GM12878 (cell line): ENCODE data around the gene SLC25A43.

Experiments used
- EP300 ChIP-seq, 2 experiments: fragments of 150-350 bp in 1 of 2; IDR thresholded peaks; 2 replicates each; pipeline ENCODE4 v1.6.1; 2011 to 2012; ENCODE audit warnings: low read depth in 2 of 2, low read length in 2 of 2, borderline replicate concordance in 1 of 2, improper control_type of control experiment in 1 of 2, inconsistent platforms in 1 of 2; ENCODE audit not compliant: control insufficient read depth in 1 of 2
- GABPA ChIP-seq: IDR thresholded peaks from 2 replicates; pipeline ENCODE4 v1.6.1; 2014; ENCODE audit warnings: antibody characterized with exemption, low read depth, mild to moderate bottlenecking, inconsistent platforms
- HDAC2 ChIP-seq: fragments of 200-600 bp; sonication (generic); IDR thresholded peaks from 2 replicates; pipeline ENCODE4 v1.6.1; 2017
- LARP7 ChIP-seq: fragments of 450-650 bp; IDR thresholded peaks from 2 replicates; pipeline ENCODE4 v1.6.1; 2017; ENCODE audit warnings: mild to moderate bottlenecking
- MXI1 ChIP-seq: fragments of 150-350 bp; IDR thresholded peaks from 2 replicates; pipeline ENCODE4 v1.6.1; 2011; ENCODE audit warnings: low read depth, mild to moderate bottlenecking, inconsistent platforms, low read length, improper control_type of control experiment
- NFIC ChIP-seq: IDR thresholded peaks from 2 replicates; pipeline ENCODE4 v1.6.1; 2012; ENCODE audit warnings: low read depth, mild to moderate bottlenecking, inconsistent platforms, low read length, moderate library complexity
- POLR2A ChIP-seq: IDR thresholded peaks from 2 replicates; pipeline ENCODE4 v1.6.1; 2011; ENCODE audit warnings: low read depth, mild to moderate bottlenecking, low read length
- TCF7 ChIP-seq: IDR thresholded peaks from 2 replicates; pipeline ENCODE4 v1.6.1; 2014; ENCODE audit warnings: antibody characterized with exemption, borderline replicate concordance
- ZNF207 ChIP-seq: fragments of 450-650 bp; IDR thresholded peaks from 2 replicates; pipeline ENCODE4 v1.6.1; 2014; ENCODE audit warnings: antibody characterized with exemption, mild to moderate bottlenecking, borderline replicate concordance
- ZNF217 ChIP-seq: fragments of 450-650 bp; IDR thresholded peaks from 2 replicates; pipeline ENCODE4 v1.6.1; 2017; ENCODE audit warnings: antibody characterized with exemption, mild to moderate bottlenecking
- ZZZ3 ChIP-seq: IDR thresholded peaks from 2 replicates; pipeline ENCODE4 v1.6.1; 2011; ENCODE audit warnings: low read depth; ENCODE audit not compliant: control insufficient read depth, insufficient read length
- TF ChIP-seq, protein P1 (sequence below), 3 experiments: IDR thresholded peaks in 2 of 3; conservative IDR thresholded peaks in 1 of 3; 2 replicates each; pipeline ENCODE4 v1.5.1; 2011; ENCODE audit warnings: low read depth in 3 of 3, low read length in 3 of 3, mild to moderate bottlenecking in 3 of 3, control low read depth in 2 of 3, moderate library complexity in 2 of 3, inconsistent platforms in 1 of 3, mixed read lengths in 1 of 3; ENCODE audit not compliant: control insufficient read depth in 2 of 3, insufficient read depth in 1 of 3; ENCODE audit errors: extremely low read depth in 1 of 3
- TF ChIP-seq, protein P2 (sequence below): fragments of 150-350 bp; IDR thresholded peaks from 2 replicates; pipeline ENCODE4 v1.6.1; 2016; ENCODE audit warnings: low read depth, low read length

GRCh38 chrX:119492463-119492862 lies 93.3 kb downstream of the SLC25A43 start:
- TF ChIP-seq, protein P1, sequence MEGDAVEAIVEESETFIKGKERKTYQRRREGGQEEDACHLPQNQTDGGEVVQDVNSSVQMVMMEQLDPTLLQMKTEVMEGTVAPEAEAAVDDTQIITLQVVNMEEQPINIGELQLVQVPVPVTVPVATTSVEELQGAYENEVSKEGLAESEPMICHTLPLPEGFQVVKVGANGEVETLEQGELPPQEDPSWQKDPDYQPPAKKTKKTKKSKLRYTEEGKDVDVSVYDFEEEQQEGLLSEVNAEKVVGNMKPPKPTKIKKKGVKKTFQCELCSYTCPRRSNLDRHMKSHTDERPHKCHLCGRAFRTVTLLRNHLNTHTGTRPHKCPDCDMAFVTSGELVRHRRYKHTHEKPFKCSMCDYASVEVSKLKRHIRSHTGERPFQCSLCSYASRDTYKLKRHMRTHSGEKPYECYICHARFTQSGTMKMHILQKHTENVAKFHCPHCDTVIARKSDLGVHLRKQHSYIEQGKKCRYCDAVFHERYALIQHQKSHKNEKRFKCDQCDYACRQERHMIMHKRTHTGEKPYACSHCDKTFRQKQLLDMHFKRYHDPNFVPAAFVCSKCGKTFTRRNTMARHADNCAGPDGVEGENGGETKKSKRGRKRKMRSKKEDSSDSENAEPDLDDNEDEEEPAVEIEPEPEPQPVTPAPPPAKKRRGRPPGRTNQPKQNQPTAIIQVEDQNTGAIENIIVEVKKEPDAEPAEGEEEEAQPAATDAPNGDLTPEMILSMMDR (IDR thresholded peaks at IDR 0.05 in 2 of 3, conservative IDR thresholded peaks at IDR 0.05 in 1 of 3; ENCODE audit: control insufficient read depth in 2 of 3, extremely low read depth in 1 of 3, insufficient read depth in 1 of 3, low read depth in 3 of 3, low read length in 3 of 3) = no peak
- TF ChIP-seq POLR2A (no peak), TCF7 (no peak), GABPA (no peak), ZZZ3 (no peak), EP300 (IDR thresholded peaks at IDR 0.05; ENCODE audit: borderline replicate concordance in 1 of 2, control insufficient read depth in 1 of 2, low read depth in 2 of 2, low read length in 2 of 2) (no peak), ZNF217 (no peak), HDAC2 (no peak), LARP7 (no peak), ZNF207 (no peak), MXI1 (no peak), NFIC (no peak)
- TF ChIP-seq, protein P2, sequence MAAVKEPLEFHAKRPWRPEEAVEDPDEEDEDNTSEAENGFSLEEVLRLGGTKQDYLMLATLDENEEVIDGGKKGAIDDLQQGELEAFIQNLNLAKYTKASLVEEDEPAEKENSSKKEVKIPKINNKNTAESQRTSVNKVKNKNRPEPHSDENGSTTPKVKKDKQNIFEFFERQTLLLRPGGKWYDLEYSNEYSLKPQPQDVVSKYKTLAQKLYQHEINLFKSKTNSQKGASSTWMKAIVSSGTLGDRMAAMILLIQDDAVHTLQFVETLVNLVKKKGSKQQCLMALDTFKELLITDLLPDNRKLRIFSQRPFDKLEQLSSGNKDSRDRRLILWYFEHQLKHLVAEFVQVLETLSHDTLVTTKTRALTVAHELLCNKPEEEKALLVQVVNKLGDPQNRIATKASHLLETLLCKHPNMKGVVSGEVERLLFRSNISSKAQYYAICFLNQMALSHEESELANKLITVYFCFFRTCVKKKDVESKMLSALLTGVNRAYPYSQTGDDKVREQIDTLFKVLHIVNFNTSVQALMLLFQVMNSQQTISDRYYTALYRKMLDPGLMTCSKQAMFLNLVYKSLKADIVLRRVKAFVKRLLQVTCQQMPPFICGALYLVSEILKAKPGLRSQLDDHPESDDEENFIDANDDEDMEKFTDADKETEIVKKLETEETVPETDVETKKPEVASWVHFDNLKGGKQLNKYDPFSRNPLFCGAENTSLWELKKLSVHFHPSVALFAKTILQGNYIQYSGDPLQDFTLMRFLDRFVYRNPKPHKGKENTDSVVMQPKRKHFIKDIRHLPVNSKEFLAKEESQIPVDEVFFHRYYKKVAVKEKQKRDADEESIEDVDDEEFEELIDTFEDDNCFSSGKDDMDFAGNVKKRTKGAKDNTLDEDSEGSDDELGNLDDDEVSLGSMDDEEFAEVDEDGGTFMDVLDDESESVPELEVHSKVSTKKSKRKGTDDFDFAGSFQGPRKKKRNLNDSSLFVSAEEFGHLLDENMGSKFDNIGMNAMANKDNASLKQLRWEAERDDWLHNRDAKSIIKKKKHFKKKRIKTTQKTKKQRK = no peak
